Fibroblast of lung (primary cell): ENCODE measurements around the gene ATXN7L1.
"Not testable (repeated sequence)": the region's sequence is repeated elsewhere in the genome, so short reads cannot be mapped to it uniquely, and the experiment has no call there.

Experiments
- CTCF ChIP-seq, 2 donors: IDR thresholded peaks in 1 of 2; conservative IDR thresholded peaks in 1 of 2; 1 replicate in 1 of 2; 2 replicates in 1 of 2; pipeline ENCODE4 v1.5.1; 2011 to 2012; ENCODE audit warnings: low read length in 2 of 2, control low read depth in 1 of 2, inconsistent platforms in 1 of 2, low read depth in 1 of 2, mild to moderate bottlenecking in 1 of 2
- EZH2 ChIP-seq: IDR thresholded peaks from 2 replicates; pipeline ENCODE4 v1.5.1; 2012; ENCODE audit warnings: low read length, control low read depth, mild to moderate bottlenecking; ENCODE audit errors: missing control alignments

GRCh38 chr7:105790452-105790851, 85.9 kb downstream of the ATXN7L1 start:
- not testable (repeated sequence) for TF ChIP-seq CTCF (conservative IDR thresholded peaks at IDR 0.05 in 1 of 2, IDR thresholded peaks at IDR 0.05 in 1 of 2; ENCODE audit: low read depth in 1 of 2, low read length in 2 of 2); EZH2
